SK-N-SH (cell line): ENCODE data around the gene PKNOX1. TPM values are rescaled to one million over a fixed set of nuclear protein-coding genes. Genes with fewer than 3 reads are reported as not detected.
A peak's percentile ranks its signal among the peaks of the same experiment; 100 is the strongest.

Experiments
- CTCF ChIA-PET: fragments of 300-600, 350-600 bp; formaldehyde crosslinking; extraction: SDS; loops from one replicate; lab custom pipeline; 2021; lab: Yijun Ruan, JAX
- POLR2A ChIA-PET: fragments of 350-600 bp; sonication (Branson Sonifier 250); formaldehyde crosslinking; extraction: SDS; loops from one replicate; lab custom pipeline; 2020; ENCODE audit warnings: antibody characterized with exemption, inconsistent platforms; lab: Yijun Ruan, JAX
- DNase-seq: peaks from one replicate; pipeline ENCODE4 v3.0.0; 2012
- H2AFZ ChIP-seq: fragments of 200-600 bp; sonication (generic); 2 replicates; pipeline ENCODE4 v1.8.1; 2016; ENCODE audit warnings: antibody characterized with exemption, mild to moderate bottlenecking, low read depth
- H3F3A ChIP-seq: fragments of 200-600 bp; sonication (generic); replicated peaks from 2 replicates; pipeline ENCODE3; 2016; ENCODE audit warnings: antibody characterized with exemption, mild to moderate bottlenecking; ENCODE audit not compliant: insufficient read depth
- H3K27ac ChIP-seq, 2 experiments: fragments of 200-500 bp in 1 of 2; fragments of 200-600 bp in 1 of 2; sonication (Bioruptor generic) in 1 of 2; sonication (generic), shearing (Covaris generic) in 1 of 2; 2 replicates each; pipeline versions ENCODE4 v1.5.1 to v1.6.1; 2014 to 2016; ENCODE audit warnings: low read depth in 2 of 2, inconsistent platforms in 1 of 2, low read length in 1 of 2, mild to moderate bottlenecking in 1 of 2, mixed read lengths in 1 of 2
- H3K27me3 ChIP-seq: fragments of 200-600 bp; sonication (generic), shearing (Covaris generic); 2 replicates; pipeline ENCODE4 v1.6.1; 2016; ENCODE audit warnings: mixed run types; ENCODE audit not compliant: insufficient read depth
- H3K36me3 ChIP-seq, 2 experiments: fragments of 200-500 bp in 1 of 2; fragments of 200-600 bp in 1 of 2; sonication (Bioruptor generic) in 1 of 2; sonication (generic) in 1 of 2; replicated peaks in 1 of 2; 2 replicates each; pipeline versions ENCODE3 to v1.5.1; 2014 to 2016; ENCODE audit warnings: low read length in 1 of 2, mild to moderate bottlenecking in 1 of 2; ENCODE audit not compliant: insufficient read depth in 2 of 2, control insufficient read depth in 1 of 2
- H3K4me1 ChIP-seq, 2 experiments: fragments of 200-500 bp in 1 of 2; fragments of 200-600 bp in 1 of 2; sonication (Bioruptor generic) in 1 of 2; sonication (generic), shearing (Covaris generic) in 1 of 2; 2 replicates each; pipeline versions ENCODE4 v1.5.1 to v1.6.1; 2014 to 2016; ENCODE audit warnings: low read depth in 1 of 2, low read length in 1 of 2, mixed run types in 1 of 2; ENCODE audit not compliant: insufficient read depth in 2 of 2, control insufficient read depth in 1 of 2
- H3K4me2 ChIP-seq: fragments of 200-600 bp; sonication (generic), shearing (Covaris generic); 2 replicates; pipeline ENCODE4 v1.6.1; 2017; ENCODE audit warnings: mixed run types
- H3K4me3 ChIP-seq, 2 experiments: fragments of 200-500 bp in 1 of 2; fragments of 200-600 bp in 1 of 2; sonication (Bioruptor generic) in 1 of 2; sonication (generic), shearing (Covaris generic) in 1 of 2; 2 replicates each; pipeline versions ENCODE4 v1.5.1 to v1.8.1; 2014 to 2016; ENCODE audit warnings: low read depth in 2 of 2, inconsistent platforms in 1 of 2, low read length in 1 of 2, mild to moderate bottlenecking in 1 of 2, mixed read lengths in 1 of 2, moderate library complexity in 1 of 2
- H3K79me2 ChIP-seq: fragments of 200-600 bp; sonication (generic); 2 replicates; pipeline ENCODE4 v1.8.1; 2017; ENCODE audit warnings: mild to moderate bottlenecking; ENCODE audit not compliant: insufficient read depth
- H3K9ac ChIP-seq: fragments of 200-600 bp; sonication (generic); 2 replicates; pipeline ENCODE4 v1.6.1; 2017; ENCODE audit warnings: mixed run types
- H3K9me2 ChIP-seq: fragments of 200-600 bp; sonication (generic); 2 replicates; pipeline ENCODE4 v1.6.1; 2017; ENCODE audit warnings: mixed run types
- H3K9me3 ChIP-seq: fragments of 200-600 bp; sonication (generic); 2 replicates; pipeline ENCODE4 v1.6.1; 2017; ENCODE audit warnings: mixed run types, mild to moderate bottlenecking, moderate library complexity
- H4K20me1 ChIP-seq: fragments of 200-600 bp; sonication (generic); 2 replicates; pipeline ENCODE4 v1.6.1; 2017; ENCODE audit warnings: mild to moderate bottlenecking, mixed run types; ENCODE audit not compliant: insufficient read depth
- EP300 ChIP-seq, 2 experiments: IDR thresholded peaks; 2 replicates each; pipeline versions ENCODE4 v1.4.0 to v1.6.1; 2012; ENCODE audit warnings: borderline replicate concordance in 1 of 2, low read depth in 1 of 2, low read length in 1 of 2
- FOSL2 ChIP-seq: IDR thresholded peaks from 2 replicates; pipeline ENCODE4 v1.4.0; 2012; ENCODE audit warnings: low read depth, mild to moderate bottlenecking, moderate library complexity, borderline replicate concordance
- FOXM1 ChIP-seq: IDR thresholded peaks from 2 replicates; pipeline ENCODE4 v1.4.0; 2012; ENCODE audit warnings: low read depth, mild to moderate bottlenecking
- GATA2 ChIP-seq: sonication (generic); formaldehyde crosslinking; IDR thresholded peaks from 2 replicates; pipeline ENCODE4 v1.5.0; 2020; ENCODE audit warnings: mild to moderate bottlenecking, missing genetic modification reagents
- JUND ChIP-seq: IDR thresholded peaks from 2 replicates; pipeline ENCODE4 v1.4.0; 2012
- MEF2A ChIP-seq: IDR thresholded peaks from 2 replicates; pipeline ENCODE4 v1.4.0; 2012; ENCODE audit warnings: low read depth, borderline replicate concordance
- MXI1 ChIP-seq: IDR thresholded peaks from 2 replicates; pipeline ENCODE4 v1.6.1; 2012; ENCODE audit warnings: mild to moderate bottlenecking, low read depth, low read length, improper control_type of control experiment
- NFIC ChIP-seq: IDR thresholded peaks from 2 replicates; pipeline ENCODE4 v1.4.0; 2012; ENCODE audit warnings: borderline replicate concordance
- NRF1 ChIP-seq: IDR thresholded peaks from 2 replicates; pipeline ENCODE4 v1.6.1; 2012; ENCODE audit warnings: low read depth, mild to moderate bottlenecking, low read length
- POLR2AphosphoS5 ChIP-seq: IDR thresholded peaks from 2 replicates; pipeline ENCODE4 v1.6.1; 2012; ENCODE audit warnings: low read depth, low read length
- RAD21 ChIP-seq: IDR thresholded peaks from 2 replicates; pipeline ENCODE4 v1.6.1; 2012; ENCODE audit warnings: mild to moderate bottlenecking, low read length
- RXRA ChIP-seq: IDR thresholded peaks from 2 replicates; pipeline ENCODE4 v1.4.0; 2012; ENCODE audit warnings: low read depth, mild to moderate bottlenecking, borderline replicate concordance
- SIN3A ChIP-seq: IDR thresholded peaks from 2 replicates; pipeline ENCODE4 v1.6.1; 2012; ENCODE audit warnings: low read depth, mild to moderate bottlenecking, low read length, moderate library complexity, borderline replicate concordance
- SMC3 ChIP-seq: IDR thresholded peaks from 2 replicates; pipeline ENCODE4 v1.6.1; 2012; ENCODE audit warnings: low read depth, low read length, improper control_type of control experiment
- TCF12 ChIP-seq: IDR thresholded peaks from 2 replicates; pipeline ENCODE4 v1.4.0; 2012
- TEAD4 ChIP-seq: IDR thresholded peaks from 2 replicates; pipeline ENCODE4 v1.4.0; 2012; ENCODE audit warnings: mild to moderate bottlenecking, borderline replicate concordance; ENCODE audit not compliant: insufficient read depth
- YY1 ChIP-seq: IDR thresholded peaks from 2 replicates; pipeline ENCODE4 v1.4.0; 2012; ENCODE audit warnings: low read depth, mild to moderate bottlenecking
- WGBS: methylation state at CpG from one replicate; pipeline ENCODE4 v1.1.6; 2017; ENCODE audit warnings: low lambda C conversion rate; 5-methylcytosine and 5-hydroxymethylcytosine counted together
- polyA plus RNA-seq, 3 experiments: library from polyadenylated mRNA; depleted of rRNA; stranded (reverse); fragments of >200 nt; gene quantifications; 2 replicates each; pipeline ENCODE4 v1.2.3, GENCODE V29; 2012
- TF ChIP-seq, protein P1 (sequence below): IDR thresholded peaks from 2 replicates; pipeline ENCODE4 v1.4.0; 2012; ENCODE audit warnings: low read depth
- TF ChIP-seq, protein P2 (sequence below): IDR thresholded peaks from 2 replicates; pipeline ENCODE4 v1.6.1; 2012; ENCODE audit warnings: mild to moderate bottlenecking, low read depth, low read length, moderate library complexity
- TF ChIP-seq, protein P3 (sequence below): fragments of 200-600 bp; sonication (generic); IDR thresholded peaks from 2 replicates; pipeline ENCODE4 v1.6.1; 2017; ENCODE audit warnings: antibody characterized with exemption, mild to moderate bottlenecking, moderate library complexity
- TF ChIP-seq, protein P4 (sequence below): IDR thresholded peaks from 2 replicates; pipeline ENCODE4 v1.4.0; 2012; ENCODE audit warnings: low read depth, borderline replicate concordance
- TF ChIP-seq, protein P5 (sequence below): IDR thresholded peaks from 2 replicates; pipeline ENCODE4; 2012

Gene PKNOX1
- polyA plus RNA-seq, 1 of the 3 experiments (the other 2 are of a cell fraction): 21.7 TPM

DNA sequence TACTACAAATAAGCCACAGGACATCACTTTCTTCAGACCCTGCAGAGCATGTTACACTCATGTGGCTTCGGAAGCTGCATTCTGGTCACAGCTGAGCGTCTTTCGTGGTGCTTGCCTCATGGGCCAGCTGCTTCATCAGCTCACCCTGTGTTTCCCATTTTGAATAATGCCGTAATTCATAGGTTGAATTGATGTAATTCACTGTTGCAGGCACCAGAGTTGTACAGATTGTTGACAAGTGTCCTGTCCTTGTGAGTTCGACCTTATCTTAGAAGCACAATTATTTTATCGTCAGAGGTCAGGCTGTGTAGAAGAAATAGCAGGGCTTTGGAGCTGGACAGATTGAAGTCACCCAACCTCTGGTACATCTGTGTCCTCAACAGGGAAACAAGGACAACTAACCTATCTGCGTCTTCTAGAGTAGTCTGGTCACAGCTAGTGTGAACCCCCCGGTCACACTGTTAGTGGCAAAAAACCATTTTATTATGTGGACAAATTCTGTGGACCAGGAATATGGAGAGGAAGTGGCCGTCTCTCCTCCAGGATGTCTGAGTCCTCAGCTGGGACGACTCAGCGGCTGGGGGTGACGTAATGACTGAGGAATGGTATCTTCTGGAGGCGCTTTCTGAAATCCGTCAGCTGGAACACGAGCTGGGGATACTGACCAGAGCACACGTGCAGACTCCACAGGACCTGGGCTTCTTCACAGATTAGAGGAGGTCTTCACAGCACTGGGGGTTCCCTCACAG is 17.8 kb downstream of the PKNOX1 start:
- Histone ChIP-seq H3K4me3 (no peak overlapping the region), H3K9me2 (no peaks in the 10 kb centered on the region), H3K9ac (no peak overlapping the region), H3K27ac (peak overlapping the region in 1 of 2 experiments; percentile 57; a peak in 2 of 4 replicates), H3F3A (peaks cover 4% of the 10 kb centered on the region), H3K27me3 (no peaks in the 10 kb centered on the region), H3K36me3 (no peaks in the 10 kb centered on the region), H4K20me1 (no peaks in the 10 kb centered on the region), H3K4me1 (peaks cover 0 to 10% of the 10 kb centered on the region in 2 experiments; a peak in 1 of 4 replicates), H2AFZ (peak overlapping the region; percentile 33; the same call in 1 of the 2 replicates), H3K4me2 (peak overlapping the region; percentile 26; the same call in 1 of the 2 replicates), H3K79me2 (peaks cover 9% of the 10 kb centered on the region; the same call in 1 of the 2 replicates), H3K9me3 (no peaks in the 10 kb centered on the region)
- no peak for TF ChIP-seq YY1
- no peak for TF ChIP-seq MXI1
- no peak for TF ChIP-seq TEAD4
- TF ChIP-seq RAD21: no peak
- TF ChIP-seq, protein P1, sequence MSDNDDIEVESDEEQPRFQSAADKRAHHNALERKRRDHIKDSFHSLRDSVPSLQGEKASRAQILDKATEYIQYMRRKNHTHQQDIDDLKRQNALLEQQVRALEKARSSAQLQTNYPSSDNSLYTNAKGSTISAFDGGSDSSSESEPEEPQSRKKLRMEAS: peak; percentile 57; the same call in 1 of the 2 replicates
- TF ChIP-seq, protein P2, sequence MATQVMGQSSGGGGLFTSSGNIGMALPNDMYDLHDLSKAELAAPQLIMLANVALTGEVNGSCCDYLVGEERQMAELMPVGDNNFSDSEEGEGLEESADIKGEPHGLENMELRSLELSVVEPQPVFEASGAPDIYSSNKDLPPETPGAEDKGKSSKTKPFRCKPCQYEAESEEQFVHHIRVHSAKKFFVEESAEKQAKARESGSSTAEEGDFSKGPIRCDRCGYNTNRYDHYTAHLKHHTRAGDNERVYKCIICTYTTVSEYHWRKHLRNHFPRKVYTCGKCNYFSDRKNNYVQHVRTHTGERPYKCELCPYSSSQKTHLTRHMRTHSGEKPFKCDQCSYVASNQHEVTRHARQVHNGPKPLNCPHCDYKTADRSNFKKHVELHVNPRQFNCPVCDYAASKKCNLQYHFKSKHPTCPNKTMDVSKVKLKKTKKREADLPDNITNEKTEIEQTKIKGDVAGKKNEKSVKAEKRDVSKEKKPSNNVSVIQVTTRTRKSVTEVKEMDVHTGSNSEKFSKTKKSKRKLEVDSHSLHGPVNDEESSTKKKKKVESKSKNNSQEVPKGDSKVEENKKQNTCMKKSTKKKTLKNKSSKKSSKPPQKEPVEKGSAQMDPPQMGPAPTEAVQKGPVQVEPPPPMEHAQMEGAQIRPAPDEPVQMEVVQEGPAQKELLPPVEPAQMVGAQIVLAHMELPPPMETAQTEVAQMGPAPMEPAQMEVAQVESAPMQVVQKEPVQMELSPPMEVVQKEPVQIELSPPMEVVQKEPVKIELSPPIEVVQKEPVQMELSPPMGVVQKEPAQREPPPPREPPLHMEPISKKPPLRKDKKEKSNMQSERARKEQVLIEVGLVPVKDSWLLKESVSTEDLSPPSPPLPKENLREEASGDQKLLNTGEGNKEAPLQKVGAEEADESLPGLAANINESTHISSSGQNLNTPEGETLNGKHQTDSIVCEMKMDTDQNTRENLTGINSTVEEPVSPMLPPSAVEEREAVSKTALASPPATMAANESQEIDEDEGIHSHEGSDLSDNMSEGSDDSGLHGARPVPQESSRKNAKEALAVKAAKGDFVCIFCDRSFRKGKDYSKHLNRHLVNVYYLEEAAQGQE: no peak
- TF ChIP-seq FOSL2: peak; percentile 32; the same call in 1 of the 2 replicates
- TF ChIP-seq POLR2AphosphoS5: no peak
- TF ChIP-seq MEF2A: no peak
- TF ChIP-seq RXRA: no peak
- TF ChIP-seq GATA2 (CRISPR knock-in tag): no peak
- peak; percentile 72 for TF ChIP-seq JUND
- TF ChIP-seq SIN3A: no peak
- TF ChIP-seq NFIC: no peak
- TF ChIP-seq, protein P3, sequence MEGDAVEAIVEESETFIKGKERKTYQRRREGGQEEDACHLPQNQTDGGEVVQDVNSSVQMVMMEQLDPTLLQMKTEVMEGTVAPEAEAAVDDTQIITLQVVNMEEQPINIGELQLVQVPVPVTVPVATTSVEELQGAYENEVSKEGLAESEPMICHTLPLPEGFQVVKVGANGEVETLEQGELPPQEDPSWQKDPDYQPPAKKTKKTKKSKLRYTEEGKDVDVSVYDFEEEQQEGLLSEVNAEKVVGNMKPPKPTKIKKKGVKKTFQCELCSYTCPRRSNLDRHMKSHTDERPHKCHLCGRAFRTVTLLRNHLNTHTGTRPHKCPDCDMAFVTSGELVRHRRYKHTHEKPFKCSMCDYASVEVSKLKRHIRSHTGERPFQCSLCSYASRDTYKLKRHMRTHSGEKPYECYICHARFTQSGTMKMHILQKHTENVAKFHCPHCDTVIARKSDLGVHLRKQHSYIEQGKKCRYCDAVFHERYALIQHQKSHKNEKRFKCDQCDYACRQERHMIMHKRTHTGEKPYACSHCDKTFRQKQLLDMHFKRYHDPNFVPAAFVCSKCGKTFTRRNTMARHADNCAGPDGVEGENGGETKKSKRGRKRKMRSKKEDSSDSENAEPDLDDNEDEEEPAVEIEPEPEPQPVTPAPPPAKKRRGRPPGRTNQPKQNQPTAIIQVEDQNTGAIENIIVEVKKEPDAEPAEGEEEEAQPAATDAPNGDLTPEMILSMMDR: no peak
- TF ChIP-seq SMC3: no peak
- no peak for TF ChIP-seq FOXM1
- peak; percentile 75 for TF ChIP-seq TCF12
- TF ChIP-seq, protein P4, sequence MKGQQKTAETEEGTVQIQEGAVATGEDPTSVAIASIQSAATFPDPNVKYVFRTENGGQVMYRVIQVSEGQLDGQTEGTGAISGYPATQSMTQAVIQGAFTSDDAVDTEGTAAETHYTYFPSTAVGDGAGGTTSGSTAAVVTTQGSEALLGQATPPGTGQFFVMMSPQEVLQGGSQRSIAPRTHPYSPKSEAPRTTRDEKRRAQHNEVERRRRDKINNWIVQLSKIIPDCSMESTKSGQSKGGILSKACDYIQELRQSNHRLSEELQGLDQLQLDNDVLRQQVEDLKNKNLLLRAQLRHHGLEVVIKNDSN: no peak
- TF ChIP-seq, protein P5, sequence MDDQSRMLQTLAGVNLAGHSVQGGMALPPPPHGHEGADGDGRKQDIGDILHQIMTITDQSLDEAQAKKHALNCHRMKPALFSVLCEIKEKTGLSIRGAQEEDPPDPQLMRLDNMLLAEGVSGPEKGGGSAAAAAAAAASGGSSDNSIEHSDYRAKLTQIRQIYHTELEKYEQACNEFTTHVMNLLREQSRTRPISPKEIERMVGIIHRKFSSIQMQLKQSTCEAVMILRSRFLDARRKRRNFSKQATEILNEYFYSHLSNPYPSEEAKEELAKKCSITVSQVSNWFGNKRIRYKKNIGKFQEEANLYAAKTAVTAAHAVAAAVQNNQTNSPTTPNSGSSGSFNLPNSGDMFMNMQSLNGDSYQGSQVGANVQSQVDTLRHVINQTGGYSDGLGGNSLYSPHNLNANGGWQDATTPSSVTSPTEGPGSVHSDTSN: peak; percentile 52; the same call in 1 of the 2 replicates
- TF ChIP-seq EP300 (IDR thresholded peaks at IDR 0.05; ENCODE audit: borderline replicate concordance in 1 of 2, low read depth in 1 of 2, low read length in 1 of 2): no peak
- no peak for TF ChIP-seq NRF1
- ChIA-PET CTCF (no interaction called here), POLR2A (no interaction called here)
- 65% methylated on average over 16 of the region's 16 CpGs for WGBS
- no peak for DNase-seq
